NCI-H1694 treated with DMSO at 0.1 percent for 48 hours (cell line): ENCODE results near the gene SLC35G3.
A peak's percentile ranks its signal among the peaks of the same experiment; 100 is the strongest.
"Not testable (repeated sequence)": the region's sequence is repeated elsewhere in the genome, so short reads cannot be mapped to it uniquely, and the experiment has no call there.

Experiments
- DNase-seq: peaks from one replicate; lab custom pipeline; 2025; lab: John Stamatoyannopoulos, UW

Gene SLC35G3

DNA sequence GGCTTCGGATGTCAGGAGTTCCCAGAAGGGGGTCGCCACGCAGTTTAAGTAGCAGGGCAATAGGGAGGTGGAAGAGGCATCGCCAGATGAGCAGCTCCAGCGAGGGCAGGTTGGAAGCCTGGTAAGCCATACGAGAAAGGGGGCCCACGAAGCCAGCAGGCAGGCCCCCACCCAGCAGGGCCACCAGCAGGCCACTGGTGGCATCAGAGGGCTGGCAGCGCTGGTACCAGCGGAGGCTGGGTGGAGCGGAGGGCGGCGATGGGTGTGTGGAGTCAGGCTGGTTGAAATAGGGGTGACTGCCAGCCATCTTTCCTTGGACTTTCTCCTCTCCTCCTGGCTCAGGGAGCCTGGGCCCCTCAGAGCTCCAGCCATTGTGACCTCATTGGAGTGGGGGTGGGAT, at the start of gene SLC35G3:
TSS of gene SLC35G3 (minus strand) at position 393 of the 400 bp plus-strand sequence. CDS start at position 307, 86 bp downstream.
- not testable (repeated sequence) for DNase-seq

DNA sequence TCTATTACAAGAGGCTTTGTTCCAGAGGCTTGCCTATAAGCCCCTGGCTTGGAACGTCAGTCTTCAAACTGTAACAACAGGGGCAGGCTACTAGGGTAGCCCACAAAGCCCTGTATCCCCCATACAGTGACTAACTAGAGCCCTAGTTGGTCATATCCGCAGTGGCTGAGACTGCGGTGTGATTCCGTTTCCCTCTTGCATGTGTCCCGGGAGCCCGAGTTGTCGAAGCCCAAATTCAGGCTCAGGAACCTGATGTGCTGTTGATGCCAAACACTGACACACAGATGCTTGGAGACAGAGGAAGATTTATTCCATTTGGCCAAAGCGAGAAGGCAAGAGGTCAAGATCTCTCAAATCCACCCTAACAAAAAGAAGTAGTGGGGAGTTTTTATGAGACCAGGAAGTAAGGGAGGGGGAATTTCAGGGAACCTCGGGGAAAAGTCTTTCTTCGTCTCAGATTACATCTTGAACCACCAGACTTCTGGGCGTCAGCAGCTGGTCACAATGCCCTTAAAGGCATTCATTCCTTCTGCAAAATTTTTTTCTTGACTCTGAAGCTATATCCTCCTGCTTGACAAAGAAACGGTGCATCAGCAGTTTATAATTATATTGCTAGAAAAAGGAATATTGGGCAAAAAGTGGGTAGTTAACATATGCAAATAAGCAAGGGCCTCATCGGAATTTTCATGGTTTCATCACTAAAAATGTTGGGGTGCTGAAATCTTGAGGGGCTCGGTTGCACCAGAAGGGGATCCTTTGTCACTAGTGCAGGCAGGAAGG, 49.6 kb upstream of the SLC35G3 start:
- DNase-seq: no peak

DNA sequence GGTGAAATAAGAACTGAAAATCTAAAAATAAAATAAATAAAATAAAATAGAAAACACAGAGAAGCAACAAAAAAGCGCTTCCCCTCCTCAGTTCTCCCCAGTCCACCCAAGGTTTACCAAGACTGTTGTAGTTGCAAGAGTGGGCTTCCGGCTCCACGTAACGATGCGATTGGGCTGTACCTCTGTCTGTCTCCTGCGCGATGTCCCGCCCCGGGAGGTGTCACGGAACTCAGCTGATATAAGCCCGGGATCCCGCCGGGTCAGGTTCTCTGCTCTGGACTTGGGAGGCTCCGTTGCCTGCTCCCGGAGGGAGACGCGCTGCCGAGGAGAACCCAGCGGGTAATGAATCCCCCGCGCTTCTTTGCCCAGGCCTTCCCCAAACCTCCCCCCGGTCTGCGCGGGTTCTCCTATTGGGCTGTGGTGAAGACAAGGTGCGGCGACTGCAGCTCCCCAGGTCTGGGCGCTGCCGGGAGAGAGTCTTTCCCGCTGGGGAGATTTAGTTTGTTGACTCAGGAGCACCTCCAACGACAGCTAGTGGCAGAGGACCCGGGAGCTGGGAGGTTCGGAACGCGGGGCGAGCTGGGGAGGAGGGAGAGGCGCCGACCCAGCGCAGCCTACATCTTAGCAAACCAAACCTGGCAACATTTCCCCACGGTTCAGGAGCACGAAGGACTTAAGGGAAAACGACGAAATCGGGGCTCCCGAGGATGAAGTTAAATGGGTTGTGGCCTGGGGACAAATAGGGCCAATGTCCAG, 48.8 kb upstream of the SLC35G3 start, which contains the start of gene SLFN5:
TSS of gene SLFN5 (plus strand) at position 268 of the 756 bp plus-strand sequence. CDS start 15,619 bp downstream, outside the sequence.
- peak; percentile 11 for DNase-seq

DNA sequence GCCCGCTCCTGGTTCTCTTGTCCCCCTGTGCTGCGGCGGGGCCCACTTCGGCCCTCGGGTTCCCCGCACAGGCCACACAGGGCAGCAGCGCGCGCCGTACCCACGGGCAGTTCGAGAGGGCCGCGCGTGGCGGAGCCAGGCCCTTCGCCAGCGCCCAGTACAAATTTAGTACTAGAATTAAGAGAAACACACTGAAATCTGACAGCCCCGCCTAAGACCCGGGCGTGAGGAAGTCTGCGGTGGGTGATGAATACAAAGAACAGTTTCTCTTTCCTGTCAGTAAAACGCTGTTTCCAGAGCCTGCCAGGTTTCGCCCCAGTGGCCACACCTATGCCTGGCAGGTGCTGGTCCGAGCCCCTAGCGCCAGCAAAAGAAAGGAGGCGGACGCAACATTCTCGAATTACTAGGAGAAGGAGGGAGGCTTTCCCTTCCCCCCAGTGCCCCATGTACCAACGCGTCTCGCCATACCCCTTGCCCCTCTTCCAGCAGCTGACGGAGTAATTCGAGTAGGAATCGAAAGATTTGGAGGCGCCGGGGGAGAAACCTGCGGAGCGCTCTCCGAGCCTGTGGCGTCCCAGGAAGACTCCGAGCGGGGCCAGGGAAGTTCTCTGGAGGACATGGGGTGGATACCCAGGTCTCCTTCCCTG, 48.1 kb upstream of the SLC35G3 start:
- DNase-seq: no peak

DNA sequence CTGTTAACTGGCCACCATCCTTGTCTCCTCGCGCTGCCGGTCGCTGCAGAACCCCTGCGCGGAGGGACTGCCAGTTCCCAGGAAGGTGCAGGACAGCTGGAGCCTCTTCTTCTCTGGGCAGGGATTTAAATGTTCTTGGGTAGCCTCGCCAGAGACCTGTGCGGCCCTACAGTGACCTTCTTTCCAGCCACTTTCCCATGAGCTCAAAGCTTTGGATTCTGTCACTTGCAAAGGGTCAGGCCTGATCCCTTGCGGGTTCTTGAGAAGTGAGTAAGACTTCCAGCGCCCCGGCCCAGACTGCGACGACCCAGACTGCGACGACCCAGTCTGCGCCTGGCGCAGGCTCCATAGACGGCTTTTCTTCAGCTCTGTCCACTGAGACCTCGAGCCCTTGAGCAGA, 47.3 kb upstream of the SLC35G3 start:
- no peak for DNase-seq

DNA sequence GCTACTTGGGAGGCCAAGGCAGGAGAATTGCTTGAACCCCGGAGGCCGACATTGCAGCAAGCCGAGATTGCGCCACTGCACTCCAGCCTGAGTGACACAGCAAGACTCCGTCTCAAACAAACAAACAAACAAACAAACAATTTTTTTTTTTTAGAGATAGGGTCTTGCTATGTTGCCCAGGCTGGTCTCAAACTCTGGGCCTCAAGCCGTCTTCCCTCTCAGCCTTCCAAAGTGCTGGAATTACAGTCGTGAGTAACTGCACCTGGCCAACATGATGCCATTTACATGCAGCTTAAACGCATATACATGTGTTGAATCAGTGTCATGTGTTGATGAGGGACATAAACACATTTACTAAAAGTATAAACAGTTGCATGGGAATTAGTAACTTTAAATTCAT, 46.7 kb upstream of the SLC35G3 start:
- no peak for DNase-seq

DNA sequence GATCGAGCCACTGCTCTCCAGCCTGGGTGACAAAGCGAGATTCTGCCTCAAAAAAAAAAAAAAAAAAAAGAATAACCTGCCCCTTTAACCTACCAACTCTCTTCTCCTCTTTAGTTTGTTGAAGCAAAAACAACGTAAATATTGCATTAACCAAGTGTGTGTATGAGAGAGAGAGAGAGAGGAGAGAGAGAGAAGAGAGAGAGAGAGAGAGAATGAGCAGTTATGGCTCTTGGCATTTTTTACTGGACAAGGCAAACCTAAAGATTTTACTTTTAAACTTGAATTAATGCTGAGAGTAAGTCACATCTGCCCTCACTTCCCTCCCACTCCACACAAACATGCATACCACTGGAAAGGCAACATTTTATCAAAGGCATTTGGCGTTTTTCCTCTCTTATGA, 45.6 kb upstream of the SLC35G3 start:
- no peak for DNase-seq

DNA sequence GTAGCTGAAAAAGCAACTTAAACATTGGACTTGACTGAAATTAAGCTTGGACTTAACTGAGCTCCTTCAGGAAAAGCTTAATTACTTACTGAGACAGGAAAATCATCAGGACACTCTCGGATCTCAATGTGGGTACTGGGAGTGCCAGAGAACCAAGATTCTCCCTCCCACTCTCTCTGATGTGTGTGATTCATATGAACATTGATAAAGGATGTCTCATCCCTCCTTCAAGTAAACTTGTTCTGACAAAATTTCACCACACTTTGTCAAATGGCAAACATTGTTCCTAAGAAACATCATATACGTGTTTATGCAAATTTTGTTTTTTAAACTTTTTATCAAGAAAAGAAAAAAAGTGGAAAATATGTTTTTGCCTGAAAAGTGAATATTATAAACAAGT, 44.6 kb upstream of the SLC35G3 start:
- no peak for DNase-seq

DNA sequence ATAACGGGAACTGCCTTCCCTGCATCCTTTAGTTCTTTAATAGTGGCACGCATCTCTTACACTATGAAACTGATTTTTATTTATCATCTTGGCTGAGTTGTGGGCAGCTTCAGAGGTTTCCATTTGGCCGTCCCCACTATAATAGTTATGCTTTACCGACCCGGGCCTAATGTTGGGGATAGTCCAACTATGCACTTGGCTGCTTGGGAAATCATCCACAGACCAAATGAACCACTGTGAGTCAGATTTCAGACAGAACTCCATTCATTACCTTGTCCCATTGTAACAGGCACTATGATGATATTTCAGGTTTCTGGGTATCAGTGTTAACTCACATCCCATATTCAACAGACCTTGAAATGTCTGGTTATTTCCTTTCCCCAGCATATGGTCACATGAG, 42.6 kb upstream of the SLC35G3 start:
- no peak for DNase-seq

DNA sequence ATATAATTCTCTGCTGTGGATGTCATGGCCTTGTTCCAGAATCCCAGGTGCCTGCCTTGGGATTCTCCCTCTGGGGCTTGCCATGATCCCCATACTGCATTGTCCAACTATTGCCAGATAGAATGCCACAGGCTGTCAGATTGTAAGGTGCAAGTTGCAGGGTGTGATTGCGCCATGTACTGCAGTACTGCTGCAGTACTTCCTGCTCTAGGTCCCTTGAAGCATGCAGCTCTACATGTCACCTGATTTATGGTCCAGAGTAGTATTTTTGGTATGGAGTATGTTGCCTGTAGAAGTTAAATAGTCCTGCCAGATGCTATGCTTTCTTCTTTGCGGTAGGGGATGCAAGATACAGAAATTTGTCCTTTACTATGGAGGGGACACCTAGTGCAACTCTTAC, 41.7 kb upstream of the SLC35G3 start:
- DNase-seq: no peak

DNA sequence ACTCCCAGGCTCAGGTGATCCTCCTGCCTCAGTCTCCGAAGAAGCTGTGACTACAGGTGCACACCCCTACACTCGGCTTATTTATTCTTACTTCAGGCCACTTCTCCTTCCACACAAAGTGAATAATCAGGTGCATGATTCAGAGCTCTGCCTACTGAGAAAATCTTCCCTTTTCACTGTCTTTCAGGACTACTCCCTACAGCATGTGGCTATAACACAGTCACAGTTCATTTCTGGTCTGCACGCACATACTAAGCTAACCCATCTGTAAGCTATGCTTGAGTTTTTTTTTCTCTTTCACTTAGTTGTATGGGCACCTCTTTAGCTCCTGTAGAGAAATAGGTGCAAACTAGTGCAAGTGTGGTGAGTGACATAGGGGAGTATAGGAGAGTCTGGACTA, 41.1 kb upstream of the SLC35G3 start:
- DNase-seq: no peak

DNA sequence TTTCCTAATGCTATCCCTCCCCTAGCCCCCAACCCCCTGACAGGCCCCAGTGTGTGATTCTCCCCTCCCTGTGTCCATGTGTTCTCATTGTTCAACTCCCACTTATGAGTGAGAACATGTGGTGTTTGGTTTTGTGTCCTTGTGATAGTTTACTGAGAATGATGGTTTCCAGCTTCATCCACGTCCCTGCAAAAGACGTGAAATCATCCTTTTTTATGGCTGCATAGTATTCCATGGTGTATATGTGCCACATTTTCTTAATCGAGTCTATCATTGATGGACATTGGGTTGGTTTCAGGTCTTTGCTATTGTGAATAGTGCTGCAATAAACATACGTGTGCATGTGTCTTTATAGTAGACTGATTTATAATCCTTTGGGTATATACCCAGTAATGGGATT, 40.1 kb upstream of the SLC35G3 start:
- not testable (repeated sequence) for DNase-seq

DNA sequence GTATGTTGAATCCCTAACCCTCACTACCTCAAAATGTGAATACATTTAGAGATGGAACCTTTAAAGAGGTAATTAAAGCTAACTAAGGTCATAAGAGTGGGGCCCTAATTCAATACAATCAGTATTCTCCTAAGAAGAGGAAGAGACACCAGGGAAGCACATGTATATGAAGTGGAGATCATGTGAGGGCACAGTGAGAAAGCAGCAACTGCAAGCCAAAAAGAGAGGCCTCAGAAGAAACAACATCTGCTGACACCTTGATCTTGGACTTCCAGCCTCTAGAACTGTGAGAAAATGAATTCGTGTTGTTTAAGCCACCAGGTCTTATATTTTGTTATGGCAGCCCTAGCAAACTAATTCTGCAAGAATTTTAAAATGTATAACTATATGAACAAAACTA, 35.4 kb upstream of the SLC35G3 start:
- DNase-seq: no peak

DNA sequence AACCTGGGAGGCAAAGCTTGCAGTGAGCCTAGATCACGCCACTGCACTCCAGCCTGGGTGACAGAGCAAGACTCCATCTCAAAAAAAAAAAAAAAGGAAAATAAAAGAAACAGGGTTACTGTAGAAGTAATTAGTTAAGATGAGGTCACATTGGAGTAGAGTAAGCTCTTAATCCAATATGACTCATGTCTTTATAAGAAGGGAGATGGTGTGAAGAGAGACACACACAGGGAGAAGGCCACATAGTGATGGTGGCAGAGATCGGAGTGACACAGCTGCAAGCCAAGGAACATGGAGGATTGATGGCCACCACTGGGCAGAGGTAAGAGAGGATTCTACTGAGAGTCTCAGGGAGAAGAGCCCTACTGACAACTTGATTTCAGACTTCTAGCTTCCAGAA, 33.4 kb upstream of the SLC35G3 start:
- DNase-seq: no peak

DNA sequence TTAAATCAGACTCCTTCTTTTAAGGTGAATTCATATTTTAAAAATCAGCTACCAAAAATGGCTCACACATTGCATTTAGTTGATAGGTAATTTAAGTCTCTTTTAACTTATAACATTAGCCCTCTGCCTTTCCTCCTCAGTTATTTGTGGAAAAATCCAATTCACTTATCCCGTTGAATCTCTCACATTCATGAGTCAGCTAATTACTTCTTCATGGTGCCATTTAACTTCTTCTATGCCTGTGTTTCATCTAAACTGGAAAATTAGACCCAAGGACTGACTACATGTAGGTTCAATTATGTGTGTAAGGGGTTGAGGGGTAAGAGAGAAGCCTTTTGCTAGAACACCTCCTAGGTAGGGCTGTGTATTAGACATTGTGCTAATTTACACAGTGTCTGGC, 30.2 kb upstream of the SLC35G3 start:
- no peak for DNase-seq

DNA sequence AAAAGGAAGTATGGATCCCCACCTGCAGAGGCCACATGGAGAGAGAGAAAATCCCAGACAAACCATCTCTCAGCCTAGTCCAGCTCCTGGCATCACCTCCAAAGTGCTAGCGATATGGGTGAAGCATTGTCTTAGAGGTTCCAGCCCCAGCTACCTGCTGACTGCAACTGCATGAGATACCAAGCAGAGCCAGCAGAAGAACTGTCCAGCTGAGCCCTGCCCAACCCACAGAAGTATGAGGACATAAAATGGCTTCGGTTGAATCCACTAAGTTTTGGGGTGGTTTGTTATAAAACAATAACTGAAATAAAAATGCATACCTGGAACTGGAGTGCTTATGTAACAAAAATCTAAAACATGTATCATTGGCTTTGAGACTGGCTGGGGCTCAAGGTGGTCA, 28.3 kb upstream of the SLC35G3 start:
- DNase-seq: no peak

DNA sequence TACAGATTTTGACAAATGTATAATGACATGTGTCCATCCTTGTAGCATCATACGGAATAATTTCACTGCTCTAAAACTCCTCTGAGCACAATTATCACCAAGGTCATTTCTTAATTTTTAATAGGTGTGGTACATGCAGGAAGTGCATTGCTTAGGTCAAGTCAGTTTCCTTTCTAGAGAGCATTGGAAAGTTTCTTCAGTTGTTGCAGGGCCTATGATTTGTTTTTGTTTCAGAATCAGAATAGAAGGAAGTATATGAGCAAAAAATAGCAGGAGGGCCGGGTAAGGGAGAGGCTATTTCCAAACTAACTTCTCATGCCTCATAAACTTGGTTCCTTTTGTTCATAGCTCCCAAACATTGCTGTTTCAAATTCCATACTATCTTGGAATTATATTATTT, 24.7 kb upstream of the SLC35G3 start:
- no peak for DNase-seq

DNA sequence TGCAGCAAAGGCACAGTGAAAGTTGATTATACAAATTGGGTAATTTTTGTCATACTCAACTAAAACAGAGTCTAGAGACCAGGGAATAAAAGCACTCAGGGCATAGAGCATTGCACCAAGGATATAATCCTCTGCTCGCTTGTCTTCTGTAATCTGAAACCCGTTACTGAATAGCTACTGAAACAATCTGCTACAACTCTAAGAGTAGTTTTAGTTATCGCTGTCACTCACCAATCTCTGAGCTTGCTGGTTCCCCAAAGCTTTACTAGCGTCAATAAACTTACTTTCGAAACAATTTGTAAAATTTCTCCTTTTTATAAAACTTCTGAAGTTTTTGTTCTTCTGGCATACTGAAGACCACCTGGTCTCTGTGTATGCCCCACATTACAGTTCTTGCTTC, 22.9 kb upstream of the SLC35G3 start:
- no peak for DNase-seq

DNA sequence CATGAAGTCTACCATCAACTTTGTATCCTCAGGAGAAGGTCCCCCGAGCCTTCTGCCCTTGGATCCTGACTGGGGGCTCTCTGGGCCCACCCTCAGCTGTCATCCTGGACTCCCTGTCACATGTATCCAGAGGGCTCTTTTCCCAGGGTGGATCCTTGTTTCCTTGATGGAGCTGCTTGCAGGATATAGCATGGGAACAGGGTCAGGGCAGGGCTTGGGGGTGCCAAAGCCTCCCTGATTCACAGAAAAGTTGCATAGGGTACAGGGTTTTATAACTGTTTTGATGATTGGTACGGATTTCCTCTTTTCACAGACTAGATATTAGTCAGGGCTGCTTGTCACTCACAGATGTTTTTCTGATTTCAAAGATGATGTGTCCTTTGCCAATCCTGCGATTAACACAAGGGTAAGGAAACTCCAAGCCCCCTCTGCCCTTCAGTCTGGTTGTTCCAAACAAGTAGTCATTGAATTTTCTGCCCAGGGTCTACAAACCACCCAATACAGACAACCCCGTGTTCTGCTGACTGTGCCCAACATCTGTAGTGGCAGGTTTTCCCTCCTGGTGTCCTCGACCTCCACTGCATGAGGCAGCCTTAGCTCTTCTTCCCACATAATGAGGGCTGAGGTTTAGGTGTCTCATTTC, 20.6 kb upstream of the SLC35G3 start:
- no peak for DNase-seq

DNA sequence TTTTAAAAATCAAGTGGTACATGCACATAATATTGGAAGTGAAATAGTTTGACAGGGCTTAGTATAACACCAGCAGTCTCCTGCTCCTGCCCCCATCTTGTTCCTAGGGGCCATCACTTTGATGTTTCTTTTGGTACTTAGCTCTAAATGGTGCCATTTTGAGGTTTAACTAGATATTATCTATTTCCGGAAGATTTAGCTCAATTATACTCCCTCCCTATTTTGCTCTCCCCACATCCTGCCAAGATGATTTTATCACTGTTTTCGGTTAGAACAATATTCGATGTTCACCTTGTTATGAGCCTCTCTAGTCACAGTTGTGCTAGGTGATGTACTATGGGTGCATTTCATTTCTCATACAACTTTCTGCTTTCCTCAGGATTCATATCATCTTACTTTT, 20.0 kb upstream of the SLC35G3 start:
- no peak for DNase-seq

DNA sequence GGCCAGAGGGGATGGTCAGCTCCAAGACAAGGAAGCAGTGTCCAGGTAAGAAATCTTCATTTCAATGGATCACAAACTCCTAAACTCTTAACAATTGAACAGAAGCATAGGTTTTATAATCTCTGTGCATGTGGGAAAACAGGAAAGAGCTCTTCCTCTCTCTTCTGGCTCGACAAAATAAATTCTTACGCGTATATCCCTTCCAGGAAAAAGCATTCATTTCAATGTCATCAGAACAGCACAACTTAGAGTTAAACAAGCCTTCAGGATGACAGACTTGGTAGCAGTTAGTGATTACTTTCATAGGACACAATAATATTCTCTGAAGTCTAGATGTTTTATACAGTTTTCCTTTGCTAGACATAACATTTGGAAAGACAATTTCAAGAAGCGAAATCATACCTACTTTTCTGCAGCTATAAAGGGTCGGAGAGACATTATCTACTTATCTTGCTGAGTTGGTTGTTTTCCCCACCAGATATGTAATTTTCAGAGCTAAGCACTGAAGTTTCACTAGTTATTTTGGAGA, 19.3 kb upstream of the SLC35G3 start:
- no peak for DNase-seq

DNA sequence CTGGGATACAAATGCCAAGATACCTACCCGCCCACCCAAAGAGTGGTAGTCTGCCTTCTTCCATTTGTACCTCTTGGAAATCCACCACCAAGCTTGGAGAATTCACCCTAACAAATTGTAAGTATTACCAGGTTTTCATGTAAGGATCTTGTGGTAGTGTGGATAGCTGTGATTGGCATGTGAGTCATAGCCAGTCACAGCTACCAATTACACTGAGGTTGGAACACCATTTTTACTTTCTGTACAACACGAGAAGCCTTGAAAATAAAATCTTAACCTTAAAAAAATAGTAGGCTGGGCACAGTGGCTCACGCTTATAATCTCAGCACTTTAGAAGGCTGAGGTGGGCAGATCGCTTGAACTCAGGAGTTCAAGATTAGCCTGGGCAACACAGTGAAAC, 18.5 kb upstream of the SLC35G3 start:
- no peak for DNase-seq
